LNCaP clone FGC (cell line): ENCODE results near the gene CLSTN2.

Experiments
- DNase-seq: peaks from one replicate; pipeline ENCODE4 v3.0.0-alpha.2; 2011; ENCODE audit warnings: low read depth
- H3K4me3 ChIP-seq: 2 replicates; pipeline ENCODE4 v1.5.1; 2011; ENCODE audit warnings: mild to moderate bottlenecking, low read depth, low read length, control low read depth
- CTCF ChIP-seq: IDR thresholded peaks from 2 replicates; pipeline ENCODE4 v1.5.1; 2012; ENCODE audit warnings: mild to moderate bottlenecking; ENCODE audit not compliant: control insufficient read depth, insufficient read depth; ENCODE audit errors: extremely low read depth

Gene CLSTN2

GRCh38 chr3:140546649-140547048, 611.7 kb downstream of the CLSTN2 start:
- H3K4me3 ChIP-seq: no peak overlapping the region
- no peak for DNase-seq
- TF ChIP-seq CTCF: peak; percentile 20; the same call in 1 of the 2 replicates

GRCh38 chr3:140552403-140552802, 617.4 kb downstream of the CLSTN2 start:
- TF ChIP-seq CTCF: peak; percentile 23; the same call in 1 of the 2 replicates
- DNase-seq: no peak
- H3K4me3 ChIP-seq: no peak overlapping the region

GRCh38 chr3:140552898-140553297, 617.9 kb downstream of the CLSTN2 start:
- no peak overlapping the region for H3K4me3 ChIP-seq
- 0 out of 2 replicates have a peak, but pooled peaks have one; percentile 8 for TF ChIP-seq CTCF
- no peak for DNase-seq

- TF ChIP-seq CTCF: no peak
- no peak overlapping the region for H3K4me3 ChIP-seq
- no peak for DNase-seq
Measured at GRCh38 chr3:140553591-140553990, 618.6 kb downstream of the CLSTN2 start.

- no peak for DNase-seq
- TF ChIP-seq CTCF: no peak
- H3K4me3 ChIP-seq: no peak overlapping the region
Measured at GRCh38 chr3:140555666-140556065, 620.7 kb downstream of the CLSTN2 start.

- TF ChIP-seq CTCF: no peak
- DNase-seq: no peak
- no peak overlapping the region for H3K4me3 ChIP-seq
Measured at GRCh38 chr3:140557476-140557875, 622.5 kb downstream of the CLSTN2 start.

GRCh38 chr3:140559546-140559945, 624.6 kb downstream of the CLSTN2 start:
- no peak overlapping the region for H3K4me3 ChIP-seq
- DNase-seq: no peak
- TF ChIP-seq CTCF: no peak
